Ovary (tissue), 1 donor: Measurements from ENCODE around the gene PPP4R3A.

ENCODE experiments used
- EP300 ChIP-seq: sonication (generic); formaldehyde crosslinking; IDR thresholded peaks from one replicate; pipeline ENCODE4 v1.6.1; 2017; ENCODE audit warnings: antibody characterized with exemption
- POLR2A ChIP-seq: fragments of 450-650 bp; IDR thresholded peaks from one replicate; pipeline ENCODE4 v1.6.1; 2017; ENCODE audit warnings: antibody characterized with exemption, mild to moderate bottlenecking, moderate library complexity

DNA sequence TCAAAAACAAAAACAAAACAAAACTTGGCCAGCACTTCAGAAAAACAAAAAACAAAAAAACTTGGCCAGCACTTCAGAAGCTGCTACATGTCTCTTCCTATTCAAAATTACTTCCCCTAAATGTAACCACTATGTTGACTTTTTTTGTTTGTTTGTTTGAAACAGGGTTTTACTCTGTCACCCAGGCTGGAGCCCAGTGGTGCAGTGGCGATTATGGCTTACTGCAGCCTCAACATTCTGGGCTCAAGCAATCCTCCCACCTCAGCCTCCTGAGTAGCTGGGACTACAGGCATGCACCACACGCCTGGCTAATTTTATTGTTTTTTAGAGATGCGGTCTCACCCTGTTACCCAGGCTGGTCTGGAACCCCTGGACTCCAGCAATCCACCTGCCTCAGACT, 38.0 kb upstream of the PPP4R3A start:
- no peak for TF ChIP-seq EP300
- TF ChIP-seq POLR2A, result no peak
